Tibial artery (tissue), 4 donors: ENCODE results near the gene LCA5L.
A peak's percentile ranks its signal among the peaks of the same experiment; 100 is the strongest.
"Not testable (repeated sequence)": the region's sequence is repeated elsewhere in the genome, so short reads cannot be mapped to it uniquely, and the experiment has no call there.

Experiments used
- DNase-seq, 2 donors: peaks; one replicate each; pipeline ENCODE4 v3.0.0-alpha.2; 2019
- H3K27ac ChIP-seq, 2 donors: fragments of 200-600 bp; sonication (generic) in 1 of 2; 1 replicate in 1 of 2; 2 replicates in 1 of 2; pipeline ENCODE4 v1.5.1; 2018 to 2019; ENCODE audit warnings: mild to moderate bottlenecking in 1 of 2
- H3K27me3 ChIP-seq, 2 donors: fragments of 200-600 bp; sonication (generic) in 1 of 2; one replicate each; pipeline versions ENCODE4 v1.5.1 to v1.6.0; 2016 to 2019
- H3K36me3 ChIP-seq, 3 donors: fragments of 200-600 bp; sonication (generic) in 2 of 3; one replicate each; pipeline ENCODE4 v1.5.1; 2016 to 2019; ENCODE audit warnings: mild to moderate bottlenecking in 2 of 3
- H3K4me1 ChIP-seq, 4 donors: fragments of 200-600 bp; sonication (generic) in 2 of 4; 1 replicate in 3 of 4; 2 replicates in 1 of 4; pipeline ENCODE4 v1.5.1; 2016 to 2019
- H3K4me3 ChIP-seq, 2 donors: fragments of 200-600 bp; sonication (generic) in 1 of 2; 1 replicate in 1 of 2; 2 replicates in 1 of 2; pipeline ENCODE4 v1.5.1; 2018 to 2019; ENCODE audit warnings: mild to moderate bottlenecking in 2 of 2
- H3K9me3 ChIP-seq, 3 donors: fragments of 200-600 bp; sonication (generic) in 1 of 3; one replicate each; pipeline ENCODE4 v1.5.1; 2016 to 2019
- intact Hi-C: fragments of 100-400 bp; cut with DNase I; formaldehyde crosslinking; loops from one replicate; pipeline ENCODE4 v1.15.0; 2023; ENCODE audit warnings: low total_unique reads
- TF ChIP-seq, protein P1 (sequence below), 2 experiments: fragments of 200-600 bp in 1 of 2; fragments of 450-650 bp in 1 of 2; IDR thresholded peaks; one replicate each; pipeline ENCODE4 v1.5.1; 2017 to 2019; ENCODE audit warnings: antibody characterized with exemption in 2 of 2, mild to moderate bottlenecking in 1 of 2, moderate library complexity in 1 of 2

The LCA5L gene

DNA sequence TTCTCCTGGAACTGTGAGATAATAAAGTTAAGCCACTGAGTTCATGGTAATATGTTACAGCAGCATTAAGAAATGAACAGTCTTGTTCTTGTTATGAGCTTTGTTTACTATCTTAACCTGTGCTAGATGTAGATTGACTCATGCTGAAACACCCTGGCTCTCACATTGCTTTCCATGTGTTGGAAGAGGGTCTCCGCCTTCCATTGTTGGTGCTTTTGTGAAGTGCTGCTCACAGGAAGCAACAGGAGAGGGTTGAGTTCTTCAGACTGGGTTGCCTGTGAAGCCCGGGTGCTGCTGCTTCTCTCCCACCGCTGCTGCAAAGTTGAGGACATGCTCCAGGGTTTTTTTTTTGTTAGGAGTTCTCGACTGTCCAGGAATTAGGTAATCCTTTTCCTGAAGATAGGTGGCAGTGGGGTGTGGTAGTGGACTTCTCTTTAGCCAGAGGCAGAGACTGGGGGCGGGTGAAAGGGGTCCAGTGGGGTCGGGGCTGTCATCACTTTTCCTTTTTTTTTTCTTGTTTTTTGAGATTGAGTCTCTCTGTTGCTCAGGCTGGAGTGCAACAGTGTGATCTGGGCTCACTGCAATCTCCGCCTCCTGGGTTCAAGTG, 68.0 kb downstream of the LCA5L start:
- Histone ChIP-seq H3K4me1 (peaks cover 0 to 20% (median 10%) of the 10 kb centered on the region in 4 donors), H3K27me3 (no peaks in the 10 kb centered on the region), H3K4me3 (no peak overlapping the region), H3K27ac (no peak overlapping the region), H3K36me3 (no peaks in the 10 kb centered on the region), H3K9me3 (no peaks in the 10 kb centered on the region)
- no peak for DNase-seq
- TF ChIP-seq, protein P1, sequence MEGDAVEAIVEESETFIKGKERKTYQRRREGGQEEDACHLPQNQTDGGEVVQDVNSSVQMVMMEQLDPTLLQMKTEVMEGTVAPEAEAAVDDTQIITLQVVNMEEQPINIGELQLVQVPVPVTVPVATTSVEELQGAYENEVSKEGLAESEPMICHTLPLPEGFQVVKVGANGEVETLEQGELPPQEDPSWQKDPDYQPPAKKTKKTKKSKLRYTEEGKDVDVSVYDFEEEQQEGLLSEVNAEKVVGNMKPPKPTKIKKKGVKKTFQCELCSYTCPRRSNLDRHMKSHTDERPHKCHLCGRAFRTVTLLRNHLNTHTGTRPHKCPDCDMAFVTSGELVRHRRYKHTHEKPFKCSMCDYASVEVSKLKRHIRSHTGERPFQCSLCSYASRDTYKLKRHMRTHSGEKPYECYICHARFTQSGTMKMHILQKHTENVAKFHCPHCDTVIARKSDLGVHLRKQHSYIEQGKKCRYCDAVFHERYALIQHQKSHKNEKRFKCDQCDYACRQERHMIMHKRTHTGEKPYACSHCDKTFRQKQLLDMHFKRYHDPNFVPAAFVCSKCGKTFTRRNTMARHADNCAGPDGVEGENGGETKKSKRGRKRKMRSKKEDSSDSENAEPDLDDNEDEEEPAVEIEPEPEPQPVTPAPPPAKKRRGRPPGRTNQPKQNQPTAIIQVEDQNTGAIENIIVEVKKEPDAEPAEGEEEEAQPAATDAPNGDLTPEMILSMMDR (IDR thresholded peaks at IDR 0.05), result no peak
- intact Hi-C loops, result no loop called here

DNA sequence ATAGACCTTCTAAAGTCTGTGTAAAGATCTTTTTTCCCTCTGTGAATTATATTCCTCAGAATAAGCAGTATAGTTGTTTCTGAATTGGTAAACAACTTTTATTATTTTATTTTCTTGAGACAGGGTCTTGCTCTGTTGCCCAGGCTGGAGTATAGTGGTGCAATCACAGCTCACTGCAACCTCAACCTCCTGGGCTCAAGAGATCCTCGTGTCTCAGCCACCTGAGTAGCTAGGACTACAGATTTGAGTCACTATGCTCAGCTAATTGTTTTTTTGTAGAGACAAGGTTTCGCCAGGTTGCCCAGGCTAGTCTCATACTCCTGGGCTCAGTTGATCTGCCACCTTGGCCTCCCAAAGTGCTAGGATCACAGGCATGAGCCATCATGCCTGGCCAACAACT, 70.1 kb downstream of the LCA5L start:
- H3K4me1 ChIP-seq, result peaks cover 0 to 7% (median 0%) of the 10 kb centered on the region in 4 donors
- TF ChIP-seq, protein P1 (IDR thresholded peaks at IDR 0.05), result no peak
- no peak for DNase-seq
- no peaks in the 10 kb centered on the region for H3K36me3 ChIP-seq
- H3K4me3 ChIP-seq, result no peak overlapping the region
- no peak overlapping the region for H3K27ac ChIP-seq
- no peaks in the 10 kb centered on the region for H3K27me3 ChIP-seq
- intact Hi-C loops, result no loop called here
- H3K9me3 ChIP-seq, result no peaks in the 10 kb centered on the region

DNA sequence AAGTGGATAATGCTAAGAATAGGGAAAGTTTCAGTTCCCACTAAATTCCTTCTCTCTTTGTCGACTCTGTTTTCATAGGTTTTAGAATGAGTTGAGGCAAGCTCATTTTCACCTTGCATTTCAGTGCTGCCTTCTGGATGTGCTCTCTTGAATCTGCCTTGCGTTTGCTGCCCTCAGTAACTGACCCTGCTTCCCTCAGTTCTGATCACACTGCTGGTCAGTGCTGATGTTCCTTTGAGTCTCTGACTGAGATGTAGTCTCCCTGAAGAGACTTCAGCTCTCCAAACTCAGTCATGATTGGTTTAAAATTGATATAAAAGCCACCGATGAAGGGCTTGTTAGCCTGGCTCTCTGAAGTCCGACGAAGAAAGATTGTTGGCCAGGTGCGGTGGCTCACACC, 71.5 kb downstream of the LCA5L start:
- H3K27ac ChIP-seq, result no peak overlapping the region
- H3K4me1 ChIP-seq, result no peaks in the 10 kb centered on the region
- intact Hi-C loops, result no loop called here
- H3K9me3 ChIP-seq, result no peaks in the 10 kb centered on the region
- H3K36me3 ChIP-seq, result no peaks in the 10 kb centered on the region
- no peak for DNase-seq
- H3K27me3 ChIP-seq, result no peaks in the 10 kb centered on the region
- TF ChIP-seq, protein P1 (IDR thresholded peaks at IDR 0.05), result no peak
- H3K4me3 ChIP-seq, result no peak overlapping the region

- H3K4me3 ChIP-seq, result no peak overlapping the region
- no peaks in the 10 kb centered on the region for H3K27me3 ChIP-seq
- no peaks in the 10 kb centered on the region for H3K9me3 ChIP-seq
- H3K4me1 ChIP-seq, result no peaks in the 10 kb centered on the region
- intact Hi-C loops, result no loop called here
- TF ChIP-seq, protein P1 (IDR thresholded peaks at IDR 0.05), result peak; percentile 7 to 32
- no peaks in the 10 kb centered on the region for H3K36me3 ChIP-seq
- no peak overlapping the region for H3K27ac ChIP-seq
- no peak for DNase-seq
Observed at GRCh38 chr21:39373634-39374033, 71.9 kb downstream of the LCA5L start.

DNA sequence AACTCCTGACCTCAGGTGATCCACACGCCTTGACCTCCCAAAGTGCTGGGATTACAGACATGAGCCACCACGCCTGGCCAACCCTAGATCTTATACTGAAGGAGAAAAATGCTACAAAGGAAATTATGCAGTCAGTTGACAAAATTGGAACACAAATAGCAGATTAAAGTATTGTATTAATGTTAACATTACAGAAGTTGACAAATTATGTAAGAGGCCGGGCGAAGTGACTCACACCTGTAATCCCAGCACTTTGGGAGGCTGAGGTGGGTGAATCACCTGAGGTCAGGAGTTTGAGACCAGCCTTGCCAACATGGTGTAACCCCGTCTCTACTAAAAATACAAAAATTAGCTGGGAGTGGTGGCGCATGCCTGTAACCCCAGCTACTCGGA, 75.7 kb downstream of the LCA5L start:
- H3K27ac ChIP-seq, H3K4me3 ChIP-seq, intact Hi-C loops: not testable (repeated sequence)

DNA sequence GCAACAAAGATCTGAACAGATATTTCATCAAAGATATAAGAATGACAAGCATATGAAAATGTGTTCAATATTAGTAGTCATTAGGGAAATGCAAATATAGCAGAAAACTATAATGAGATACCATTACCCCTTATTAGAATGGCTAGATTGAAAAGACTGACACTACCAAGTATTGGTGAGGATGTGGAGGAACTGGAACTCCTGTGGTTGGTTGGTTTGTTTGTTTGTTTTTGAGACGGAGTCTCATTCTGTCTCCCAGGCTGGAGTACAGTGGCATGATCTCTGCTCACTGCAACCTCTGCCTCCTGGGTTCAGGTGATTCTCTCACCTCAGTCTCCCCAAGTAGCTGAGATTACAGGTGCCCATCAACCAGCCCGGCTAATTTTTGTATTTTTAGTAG, 77.8 kb downstream of the LCA5L start:
- intact Hi-C loops, result no loop called here
- Histone ChIP-seq H3K27ac (no peak overlapping the region), H3K27me3 (no peaks in the 10 kb centered on the region), H3K36me3 (no peaks in the 10 kb centered on the region), H3K4me3 (no peak overlapping the region), H3K4me1 (peaks cover 0 to 16% (median 3%) of the 10 kb centered on the region in 4 donors), H3K9me3 (no peaks in the 10 kb centered on the region)
- TF ChIP-seq, protein P1 (IDR thresholded peaks at IDR 0.05), result no peak
- DNase-seq, result no peak

More for the DNA sequence above, 75.7 kb downstream of the LCA5L start:
- not testable (repeated sequence) for H3K9me3 ChIP-seq, H3K27me3 ChIP-seq, H3K36me3 ChIP-seq, H3K4me1 ChIP-seq, DNase-seq
